Stimulated activated CD8-positive, alpha-beta memory T cell treated with anti-CD3 and anti-CD28 coated beads, Interleukin-4, amount 100 ng/mL, for 24 hours (primary cell): Measurements from ENCODE around the gene CA7.

Experiments
- DNase-seq: peaks from one replicate; pipeline ENCODE4 v3.0.0-alpha.2; 2020; ENCODE audit warnings: low read depth

The CA7 gene

GRCh38 chr16:66898933-66899309, 54.7 kb downstream of the CA7 start:
- DNase-seq, result no peak

- DNase-seq, result no peak
Observed at GRCh38 chr16:66899310-66899944, 55.2 kb downstream of the CA7 start.

- no peak for DNase-seq
Observed at GRCh38 chr16:66899945-66900710, 55.9 kb downstream of the CA7 start.

- no peak for DNase-seq
Observed at GRCh38 chr16:66900721-66901441, 56.7 kb downstream of the CA7 start.

GRCh38 chr16:66901626-66902025, 57.4 kb downstream of the CA7 start:
- DNase-seq, result no peak

- DNase-seq, result no peak
Observed at GRCh38 chr16:66902648-66903543, 58.7 kb downstream of the CA7 start.
